ENCODE results near the gene KCNAB1.
A peak's percentile ranks its signal among the peaks of the same experiment; 100 is the strongest.

KCNAB1 gene

GRCh38 chr3:156413293-156413892, 293.0 kb downstream of the KCNAB1 start:
- peak in 1 of 14 donors; percentile 33 for DNase-seq

- DNase-seq = no peak
Observed at GRCh38 chr3:156416846-156417558, 296.6 kb downstream of the KCNAB1 start.

GRCh38 chr3:156417559-156418132, 297.3 kb downstream of the KCNAB1 start:
- peak in 1 of 14 donors; percentile 36 for DNase-seq

- no peak for DNase-seq
Observed at GRCh38 chr3:156418428-156418827, 298.1 kb downstream of the KCNAB1 start.

- no peak for DNase-seq
Observed at GRCh38 chr3:156421534-156421933, 301.2 kb downstream of the KCNAB1 start.

GRCh38 chr3:156424758-156425157, 304.4 kb downstream of the KCNAB1 start:
- DNase-seq = no peak

- no peak for DNase-seq
Observed at GRCh38 chr3:156425651-156426050, 305.3 kb downstream of the KCNAB1 start.

DNA sequence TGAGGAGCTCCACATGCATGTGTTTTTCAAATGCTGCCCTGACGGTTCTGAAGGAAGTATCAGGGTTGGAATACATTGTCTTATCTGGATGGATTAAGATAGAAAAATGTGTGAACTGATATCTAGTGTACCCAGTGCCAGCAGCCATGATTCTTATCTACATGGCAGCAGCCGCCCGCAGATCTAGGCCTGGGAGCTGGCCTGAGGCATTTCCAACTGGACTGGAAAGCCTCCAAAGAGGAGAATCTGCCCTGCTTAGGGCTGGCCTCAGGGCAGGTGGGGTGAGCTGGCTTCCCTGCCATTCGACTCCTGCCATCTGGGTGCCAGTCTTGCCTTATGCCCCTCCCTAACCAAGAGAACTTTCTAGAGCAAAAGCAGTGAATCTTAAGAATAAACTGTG, 308.7 kb downstream of the KCNAB1 start:
- DNase-seq = peak in 1 of 14 donors; percentile 64

DNA sequence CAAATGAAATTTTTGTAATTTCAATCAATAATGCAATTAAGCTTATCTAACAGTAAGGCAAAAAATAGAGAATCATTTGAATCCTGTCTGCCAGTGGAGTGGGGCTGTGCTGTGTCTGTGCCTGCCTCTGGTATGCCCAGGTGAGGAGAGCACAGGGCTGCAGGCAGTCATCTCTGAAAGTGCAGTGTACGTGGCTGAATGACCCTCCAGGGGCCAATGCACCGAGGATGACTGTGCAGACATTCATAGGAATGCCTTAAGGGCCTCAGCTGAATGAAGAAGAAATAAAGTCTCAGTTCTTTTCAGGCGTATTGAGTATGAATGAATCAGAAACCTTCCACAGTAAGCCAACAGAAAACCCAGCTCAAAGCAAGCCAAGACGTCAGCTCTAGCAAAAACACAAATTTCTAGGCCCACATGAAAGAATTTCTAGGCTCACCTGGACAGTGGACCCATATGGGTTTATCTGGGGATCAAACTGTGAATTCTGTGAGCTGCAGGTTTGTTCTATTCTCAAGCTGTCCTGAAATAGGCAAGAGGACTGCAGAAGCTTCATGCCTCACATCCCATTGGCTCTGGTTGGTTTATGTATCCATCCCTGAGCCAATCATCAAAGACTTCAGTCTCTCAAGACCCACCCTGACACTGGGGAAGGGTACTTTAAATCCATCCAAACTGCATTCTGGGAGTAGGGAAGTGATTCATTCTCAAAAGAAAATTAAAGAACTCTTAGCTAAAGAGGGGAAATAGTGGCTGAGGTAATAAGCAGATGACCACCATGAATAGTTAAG, 311.2 kb downstream of the KCNAB1 start:
- no peak for DNase-seq

- DNase-seq = no peak
Observed at GRCh38 chr3:156432563-156432962, 312.2 kb downstream of the KCNAB1 start.

- DNase-seq = no peak
Observed at GRCh38 chr3:156433138-156433537, 312.8 kb downstream of the KCNAB1 start.

DNA sequence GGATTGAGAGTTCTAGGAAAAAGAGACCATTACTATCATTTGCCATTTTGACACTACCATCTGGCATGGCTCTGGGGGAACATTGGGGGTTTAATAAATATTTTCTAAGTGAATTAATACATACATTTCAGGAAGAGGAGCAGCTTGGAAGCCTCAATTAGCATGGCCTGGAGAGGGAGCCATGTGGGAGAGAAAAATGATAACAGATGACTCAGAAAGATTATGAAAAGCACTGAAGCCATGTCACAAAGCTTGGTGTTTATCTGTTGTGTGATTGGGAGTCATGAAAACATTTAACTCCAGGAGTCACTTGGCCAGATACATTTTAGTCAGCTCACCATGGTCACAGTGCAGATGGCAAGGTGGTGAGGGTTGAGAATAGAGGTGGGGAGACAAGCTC, 313.5 kb downstream of the KCNAB1 start:
- DNase-seq = no peak

GRCh38 chr3:156434921-156435320, 314.5 kb downstream of the KCNAB1 start:
- DNase-seq = no peak

GRCh38 chr3:156443079-156443478, 322.7 kb downstream of the KCNAB1 start:
- no peak for DNase-seq

DNA sequence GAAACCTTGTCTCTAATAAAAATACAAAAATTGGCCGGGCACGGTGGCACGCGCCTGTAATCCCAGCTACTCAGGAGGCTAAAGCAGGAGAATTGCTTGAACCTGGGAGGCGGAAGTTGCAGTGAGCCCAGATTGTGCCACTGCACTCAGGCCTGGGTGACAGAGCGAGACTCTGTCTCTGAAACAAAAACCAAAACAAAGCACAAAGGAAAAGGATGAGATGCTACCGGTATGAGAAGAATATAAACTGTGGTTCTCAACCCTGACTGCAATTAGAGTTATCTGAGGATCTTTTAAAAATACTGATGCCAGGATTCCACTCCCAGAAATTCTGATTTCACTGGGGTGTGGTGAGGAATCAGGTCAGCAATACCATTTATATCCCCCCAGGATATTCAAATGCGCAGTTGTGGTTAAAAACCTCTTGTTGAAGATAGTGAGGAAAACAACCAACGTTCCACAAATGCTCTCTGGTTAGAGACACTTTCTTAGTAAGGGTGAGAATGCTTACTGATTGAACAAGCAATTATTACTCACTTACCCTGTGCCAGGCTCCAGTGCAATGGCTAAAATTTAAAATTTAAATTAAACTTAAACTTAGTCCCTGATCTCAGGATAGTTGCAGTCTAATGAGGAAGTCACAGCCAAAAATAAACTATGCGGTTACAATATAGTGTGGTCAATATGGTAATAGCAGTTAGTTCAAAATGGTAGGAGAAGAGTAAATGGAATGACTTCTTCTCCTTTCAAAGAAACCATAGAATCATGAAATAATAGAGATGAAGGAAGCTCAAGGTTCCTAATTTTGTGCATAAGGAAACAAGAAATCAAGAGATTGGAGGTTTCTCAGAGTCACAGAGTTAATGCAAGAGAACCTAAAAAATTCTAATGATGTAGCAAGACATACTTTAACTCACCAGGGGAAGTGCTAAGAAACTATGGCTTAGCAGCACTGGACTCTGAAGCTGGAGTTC, 325.0 kb downstream of the KCNAB1 start:
- no peak for DNase-seq

- no peak for DNase-seq
Observed at GRCh38 chr3:156448300-156448699, 327.9 kb downstream of the KCNAB1 start.

DNA sequence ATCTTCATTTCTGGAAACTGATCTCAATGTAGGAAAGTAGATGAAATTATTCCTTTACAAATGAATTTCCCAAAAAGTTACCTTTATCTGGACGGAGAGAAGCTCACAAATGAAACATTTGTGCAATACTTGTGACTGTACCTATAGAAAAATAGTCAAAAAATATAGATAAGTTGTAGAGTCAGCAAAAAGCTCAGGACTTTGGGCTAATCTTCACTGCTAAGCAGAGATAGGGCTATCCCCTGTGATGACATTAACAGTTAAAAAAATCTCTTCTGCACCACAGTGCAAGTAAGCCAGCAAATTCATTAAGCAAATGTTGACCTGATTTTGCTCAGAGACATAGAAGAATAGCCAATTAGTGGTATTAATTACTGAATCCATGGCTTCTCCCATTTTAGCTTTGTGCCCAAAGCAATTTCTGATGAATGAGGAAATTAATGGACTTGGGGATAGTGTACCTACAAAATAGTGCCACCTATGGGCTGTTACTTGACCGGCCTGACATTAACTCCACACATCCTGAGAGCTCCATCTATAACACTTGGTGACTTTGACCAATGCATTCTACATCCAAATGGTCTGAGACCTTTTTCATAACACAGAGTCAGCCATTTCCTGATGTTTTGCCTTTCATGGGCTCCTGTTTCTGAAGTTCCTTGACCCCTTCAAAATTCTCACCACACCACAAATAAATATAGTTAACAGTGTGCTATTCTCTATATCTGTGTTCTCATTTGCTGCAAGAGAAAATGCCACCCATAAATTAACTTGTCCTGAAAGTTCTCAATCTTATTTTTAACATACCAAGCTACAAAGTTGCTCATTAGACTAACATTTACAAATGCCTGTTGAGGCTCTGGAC, 329.6 kb downstream of the KCNAB1 start:
- peak in 1 of 14 donors; percentile 10 for DNase-seq

DNA sequence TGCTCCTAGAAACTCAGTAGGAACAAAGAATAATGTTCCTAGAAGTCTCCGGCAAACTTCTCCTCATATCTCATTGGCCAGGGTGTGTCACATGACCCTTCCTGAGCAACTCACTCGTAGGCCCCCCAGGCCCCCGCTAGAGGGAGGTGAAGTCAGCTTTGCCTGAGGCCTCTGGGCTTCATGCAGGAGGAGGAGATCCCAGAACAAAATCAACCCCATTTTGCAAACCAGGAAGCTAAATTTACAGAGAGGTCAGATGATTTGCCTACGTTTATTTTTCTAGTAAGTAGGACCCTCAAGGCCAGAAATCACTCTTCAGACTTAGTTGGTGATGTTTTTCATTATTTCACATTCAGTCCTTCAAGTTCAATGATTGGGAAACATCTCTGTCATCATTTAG, 335.5 kb downstream of the KCNAB1 start:
- DNase-seq = no peak

DNA sequence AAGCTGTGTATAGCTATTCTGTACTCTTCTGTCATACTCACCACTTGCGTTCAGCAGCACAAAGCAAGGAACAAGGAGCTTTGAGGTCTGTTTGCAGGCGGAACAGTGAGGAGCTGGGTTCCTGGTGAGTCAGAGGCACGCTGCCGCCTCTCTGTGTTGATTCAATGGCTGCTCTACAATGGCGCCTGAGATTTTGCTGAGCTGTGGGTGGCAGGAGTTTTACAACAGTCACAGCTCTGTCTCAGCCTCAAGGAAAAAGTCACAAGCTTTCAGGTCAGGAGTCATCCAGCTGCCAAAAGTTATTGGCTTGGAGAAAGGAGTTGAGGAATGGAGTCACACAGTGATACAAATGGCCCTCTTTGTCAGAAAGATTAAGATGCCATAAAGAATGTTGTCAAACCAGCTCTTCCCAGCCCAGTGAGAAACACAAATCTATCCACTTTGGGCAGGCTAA, 336.4 kb downstream of the KCNAB1 start:
- DNase-seq = peak in 2 of 14 donors; percentile 28 to 74

DNA sequence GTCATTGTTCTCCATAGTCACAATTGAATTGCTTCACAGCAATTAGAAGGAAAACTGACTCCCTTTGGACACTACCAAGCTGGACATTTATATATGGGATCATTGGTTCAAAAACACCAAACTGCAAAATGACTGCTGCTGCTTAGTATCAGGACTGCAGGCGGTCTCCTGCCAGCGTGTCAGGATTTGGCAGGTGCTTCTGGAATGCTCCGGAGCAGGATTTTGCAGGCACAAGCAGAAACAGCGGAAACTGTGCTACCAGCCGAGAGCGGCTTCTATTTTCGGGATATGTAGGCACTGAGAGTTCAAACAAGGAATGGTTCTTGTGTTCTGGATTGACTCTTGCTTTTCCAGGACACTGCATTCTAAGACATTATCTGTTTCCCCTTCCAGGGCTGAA, 339.1 kb downstream of the KCNAB1 start:
- peak in 3 of 14 donors; percentile 6 to 94 (median 15) for DNase-seq

GRCh38 chr3:156460206-156460611, 339.8 kb downstream of the KCNAB1 start:
- DNase-seq = no peak

Data from C1 segment of cervical spinal cord (tissue), 14 donors.